Gastrocnemius medialis (tissue), 4 donors: ENCODE data around the gene MRPL12.

ENCODE experiments used
- CTCF ChIP-seq, 5 experiments: fragments of 450-650 bp in 3 of 5; fragments of 200-600 bp in 2 of 5; sonication (generic) in 2 of 5; IDR thresholded peaks in 4 of 5; conservative IDR thresholded peaks in 1 of 5; 1 replicate in 4 of 5; 2 replicates in 1 of 5; pipeline ENCODE4 v1.5.1; 2016 to 2019; ENCODE audit warnings: antibody characterized with exemption in 5 of 5, mild to moderate bottlenecking in 3 of 5, moderate library complexity in 3 of 5
- POLR2A ChIP-seq, 2 donors: fragments of 450-650 bp; IDR thresholded peaks; one replicate each; pipeline ENCODE4 v1.6.1; 2017; ENCODE audit warnings: antibody characterized with exemption in 2 of 2, mild to moderate bottlenecking in 2 of 2, moderate library complexity in 2 of 2

GRCh38 chr17:81687770-81688541, 15.2 kb upstream of the MRPL12 start:
- TF ChIP-seq CTCF (IDR thresholded peaks at IDR 0.05 in 4 of 5, conservative IDR thresholded peaks at IDR 0.05 in 1 of 5) (no peak), POLR2A (IDR thresholded peaks at IDR 0.05) (no peak)
